Lower leg skin (tissue), 4 donors: ENCODE data around the gene HK1. TPM values are rescaled to one million over a fixed set of nuclear protein-coding genes. Genes with fewer than 3 reads are reported as not detected.

ENCODE experiments used
- DNase-seq, 2 donors: peaks; one replicate each; pipeline ENCODE4 v3.0.0-alpha.2; 2019; ENCODE audit warnings: low spot score in 2 of 2
- H3K4me3 ChIP-seq: fragments of 200-600 bp; sonication (generic); 2 replicates; pipeline ENCODE4 v1.5.1; 2017; ENCODE audit warnings: mild to moderate bottlenecking, low read depth; ENCODE audit not compliant: poor library complexity, severe bottlenecking
- POLR2A ChIP-seq, 2 donors: fragments of 450-650 bp; IDR thresholded peaks; one replicate each; pipeline ENCODE4 v1.6.1; 2016 to 2017; ENCODE audit warnings: antibody characterized with exemption in 2 of 2, mild to moderate bottlenecking in 1 of 2, moderate library complexity in 1 of 2
- WGBS, 2 donors: methylation state at CpG; one replicate each; pipeline ENCODE4 v1.1.5; 2018; 5-methylcytosine and 5-hydroxymethylcytosine counted together
- intact Hi-C: fragments of 100-400 bp; cut with DNase I; formaldehyde crosslinking; loops from one replicate; pipeline ENCODE4 v1.15.0; 2023; ENCODE audit warnings: low total_unique reads
- total RNA-seq, 4 donors: library from RNA; depleted of rRNA; stranded (reverse); fragments of >200 nt; gene quantifications; one replicate each; pipeline ENCODE4 v1.1.0, GENCODE V29; 2016
- TF ChIP-seq, protein P1 (sequence below), 3 donors: fragments of 450-650 bp; IDR thresholded peaks; one replicate each; pipeline ENCODE4 v1.5.1; 2016; ENCODE audit warnings: antibody characterized with exemption in 3 of 3, mild to moderate bottlenecking in 3 of 3, moderate library complexity in 2 of 3

Gene HK1
- total RNA-seq, 4 donors from 2014 or later = 117 to 162 (median 158) TPM

GRCh38 chr10:69392481-69393000 lies 114.2 kb downstream of the HK1 start:
- 10 to 12% methylated on average over 7 of the region's 7 CpGs for WGBS, 2 donors
- DNase-seq = peak; percentile 90 to 97
- no peak overlapping the region for H3K4me3 ChIP-seq
- TF ChIP-seq, protein P1, sequence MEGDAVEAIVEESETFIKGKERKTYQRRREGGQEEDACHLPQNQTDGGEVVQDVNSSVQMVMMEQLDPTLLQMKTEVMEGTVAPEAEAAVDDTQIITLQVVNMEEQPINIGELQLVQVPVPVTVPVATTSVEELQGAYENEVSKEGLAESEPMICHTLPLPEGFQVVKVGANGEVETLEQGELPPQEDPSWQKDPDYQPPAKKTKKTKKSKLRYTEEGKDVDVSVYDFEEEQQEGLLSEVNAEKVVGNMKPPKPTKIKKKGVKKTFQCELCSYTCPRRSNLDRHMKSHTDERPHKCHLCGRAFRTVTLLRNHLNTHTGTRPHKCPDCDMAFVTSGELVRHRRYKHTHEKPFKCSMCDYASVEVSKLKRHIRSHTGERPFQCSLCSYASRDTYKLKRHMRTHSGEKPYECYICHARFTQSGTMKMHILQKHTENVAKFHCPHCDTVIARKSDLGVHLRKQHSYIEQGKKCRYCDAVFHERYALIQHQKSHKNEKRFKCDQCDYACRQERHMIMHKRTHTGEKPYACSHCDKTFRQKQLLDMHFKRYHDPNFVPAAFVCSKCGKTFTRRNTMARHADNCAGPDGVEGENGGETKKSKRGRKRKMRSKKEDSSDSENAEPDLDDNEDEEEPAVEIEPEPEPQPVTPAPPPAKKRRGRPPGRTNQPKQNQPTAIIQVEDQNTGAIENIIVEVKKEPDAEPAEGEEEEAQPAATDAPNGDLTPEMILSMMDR (IDR thresholded peaks at IDR 0.05) = peak in 1 of 3 donors; percentile 94
- TF ChIP-seq POLR2A (IDR thresholded peaks at IDR 0.05) = no peak
- intact Hi-C loops = loop anchor here (5.0 kb wide), 1 partner anchor 155 kb away; no protein-coding TSS in a partner anchor

GRCh38 chr10:69394020-69394419 lies 115.7 kb downstream of the HK1 start:
- intact Hi-C loops = loop anchor here (5.0 kb wide), 1 partner anchor 157 kb away; no protein-coding TSS in a partner anchor
- no peak for DNase-seq
- no peak for TF ChIP-seq POLR2A (IDR thresholded peaks at IDR 0.05)
- TF ChIP-seq, protein P1 (IDR thresholded peaks at IDR 0.05) = no peak
- 74 to 86% methylated on average over 1 of the region's 1 CpG for WGBS, 2 donors
- no peak overlapping the region for H3K4me3 ChIP-seq

GRCh38 chr10:69397972-69398371 lies 119.7 kb downstream of the HK1 start:
- H3K4me3 ChIP-seq = no peak overlapping the region
- no peak for DNase-seq
- 70 to 83% methylated on average over 1 of the region's 1 CpG for WGBS, 2 donors
- TF ChIP-seq POLR2A (IDR thresholded peaks at IDR 0.05) = no peak
- TF ChIP-seq, protein P1 (IDR thresholded peaks at IDR 0.05) = no peak
- intact Hi-C loops = no loop called here

DNA sequence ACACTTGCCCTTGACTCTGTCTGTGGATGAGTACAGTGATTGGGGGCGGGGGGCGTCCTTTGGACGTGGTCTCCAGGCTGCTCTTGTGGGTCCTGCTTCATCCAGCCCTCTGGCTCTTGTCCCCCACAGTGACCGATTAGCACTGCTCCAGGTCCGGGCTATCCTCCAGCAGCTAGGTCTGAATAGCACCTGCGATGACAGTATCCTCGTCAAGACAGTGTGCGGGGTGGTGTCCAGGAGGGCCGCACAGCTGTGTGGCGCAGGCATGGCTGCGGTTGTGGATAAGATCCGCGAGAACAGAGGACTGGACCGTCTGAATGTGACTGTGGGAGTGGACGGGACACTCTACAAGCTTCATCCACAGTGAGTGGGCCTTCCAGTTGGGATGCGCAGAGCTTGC lies 120.2 kb downstream of the HK1 start:
- DNase-seq = no peak
- intact Hi-C loops = no loop called here
- no peak for TF ChIP-seq POLR2A (IDR thresholded peaks at IDR 0.05)
- TF ChIP-seq, protein P1 (IDR thresholded peaks at IDR 0.05) = no peak
- WGBS, 2 donors = 88 to 91% methylated on average over 16 of the region's 16 CpGs
- H3K4me3 ChIP-seq = no peak overlapping the region

DNA sequence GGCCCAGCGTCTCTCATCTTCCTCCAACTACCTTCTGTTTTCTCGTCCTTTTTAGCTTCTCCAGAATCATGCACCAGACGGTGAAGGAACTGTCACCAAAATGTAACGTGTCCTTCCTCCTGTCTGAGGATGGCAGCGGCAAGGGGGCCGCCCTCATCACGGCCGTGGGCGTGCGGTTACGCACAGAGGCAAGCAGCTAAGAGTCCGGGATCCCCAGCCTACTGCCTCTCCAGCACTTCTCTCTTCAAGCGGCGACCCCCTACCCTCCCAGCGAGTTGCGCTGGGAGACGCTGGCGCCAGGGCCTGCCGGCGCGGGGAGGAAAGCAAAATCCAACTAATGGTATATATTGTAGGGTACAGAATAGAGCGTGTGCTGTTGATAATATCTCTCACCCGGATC lies 122.6 kb downstream of the HK1 start:
- WGBS, 2 donors = 96% methylated on average over 23 of the region's 23 CpGs
- DNase-seq = no peak
- H3K4me3 ChIP-seq = no peak overlapping the region
- intact Hi-C loops = loop anchor here (10.0 kb wide), 1 partner anchor 234 kb away; the partner anchor contains the start of gene FAM241B
- TF ChIP-seq, protein P1 (IDR thresholded peaks at IDR 0.05) = no peak
- TF ChIP-seq POLR2A (IDR thresholded peaks at IDR 0.05) = no peak

DNA sequence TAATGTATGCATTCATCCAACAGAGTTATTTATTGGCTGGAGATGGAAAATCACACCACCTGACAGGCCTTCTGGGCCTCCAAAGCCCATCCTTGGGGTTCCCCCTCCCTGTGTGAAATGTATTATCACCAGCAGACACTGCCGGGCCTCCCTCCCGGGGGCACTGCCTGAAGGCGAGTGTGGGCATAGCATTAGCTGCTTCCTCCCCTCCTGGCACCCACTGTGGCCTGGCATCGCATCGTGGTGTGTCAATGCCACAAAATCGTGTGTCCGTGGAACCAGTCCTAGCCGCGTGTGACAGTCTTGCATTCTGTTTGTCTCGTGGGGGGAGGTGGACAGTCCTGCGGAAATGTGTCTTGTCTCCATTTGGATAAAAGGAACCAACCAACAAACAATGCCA lies 123.1 kb downstream of the HK1 start:
- intact Hi-C loops = loop anchor here (10.0 kb wide), 1 partner anchor 233 kb away; the partner anchor contains the start of gene FAM241B
- TF ChIP-seq, protein P1 (IDR thresholded peaks at IDR 0.05) = no peak
- TF ChIP-seq POLR2A (IDR thresholded peaks at IDR 0.05) = no peak
- no peak for DNase-seq
- H3K4me3 ChIP-seq = no peak overlapping the region
- WGBS, 2 donors = 75 to 82% methylated on average over 11 of the region's 11 CpGs
